VCaP (cell line): ENCODE measurements around the gene SLAIN2.
A peak's percentile ranks its signal among the peaks of the same experiment; 100 is the strongest.

Source experiments
- H3K27ac ChIP-seq: fragments of 450-650 bp; 2 replicates; pipeline ENCODE4 v1.5.1; 2017
- CTCF ChIP-seq: fragments of 450-650 bp; conservative IDR thresholded peaks from 2 replicates; pipeline ENCODE4 v1.5.1; 2017; ENCODE audit warnings: mild to moderate bottlenecking, moderate library complexity

The SLAIN2 gene

GRCh38 chr4:48396043-48396442 is 54.7 kb downstream of the SLAIN2 start:
- TF ChIP-seq CTCF, result no peak
- no peak overlapping the region for H3K27ac ChIP-seq

- TF ChIP-seq CTCF, result no peak
- H3K27ac ChIP-seq, result no peak overlapping the region
These were observed 59.1 kb downstream of the SLAIN2 start for GRCh38 chr4:48400416-48400815.

- H3K27ac ChIP-seq, result no peak overlapping the region
- no peak for TF ChIP-seq CTCF
These were observed 62.0 kb downstream of the SLAIN2 start for GRCh38 chr4:48403358-48403757.

GRCh38 chr4:48403779-48404178 is 62.5 kb downstream of the SLAIN2 start:
- H3K27ac ChIP-seq, result no peak overlapping the region
- no peak for TF ChIP-seq CTCF

- no peak for TF ChIP-seq CTCF
- H3K27ac ChIP-seq, result no peak overlapping the region
These were observed 64.6 kb downstream of the SLAIN2 start for GRCh38 chr4:48405924-48406323.

- no peak overlapping the region for H3K27ac ChIP-seq
- TF ChIP-seq CTCF, result no peak
These were observed 67.9 kb downstream of the SLAIN2 start for GRCh38 chr4:48409203-48409602.

GRCh38 chr4:48410812-48411211 is 69.5 kb downstream of the SLAIN2 start:
- no peak overlapping the region for H3K27ac ChIP-seq
- TF ChIP-seq CTCF, result no peak

- no peak for TF ChIP-seq CTCF
- peak overlapping the region; percentile 89 for H3K27ac ChIP-seq
These were observed 78.8 kb downstream of the SLAIN2 start for GRCh38 chr4:48420144-48420543.
